Amniotic stem cell (primary cell): ENCODE results near the gene FAM221B.

Experiments used
- DNase-seq: peaks from one replicate; lab custom pipeline; 2025; lab: John Stamatoyannopoulos, UW

Gene FAM221B

DNA sequence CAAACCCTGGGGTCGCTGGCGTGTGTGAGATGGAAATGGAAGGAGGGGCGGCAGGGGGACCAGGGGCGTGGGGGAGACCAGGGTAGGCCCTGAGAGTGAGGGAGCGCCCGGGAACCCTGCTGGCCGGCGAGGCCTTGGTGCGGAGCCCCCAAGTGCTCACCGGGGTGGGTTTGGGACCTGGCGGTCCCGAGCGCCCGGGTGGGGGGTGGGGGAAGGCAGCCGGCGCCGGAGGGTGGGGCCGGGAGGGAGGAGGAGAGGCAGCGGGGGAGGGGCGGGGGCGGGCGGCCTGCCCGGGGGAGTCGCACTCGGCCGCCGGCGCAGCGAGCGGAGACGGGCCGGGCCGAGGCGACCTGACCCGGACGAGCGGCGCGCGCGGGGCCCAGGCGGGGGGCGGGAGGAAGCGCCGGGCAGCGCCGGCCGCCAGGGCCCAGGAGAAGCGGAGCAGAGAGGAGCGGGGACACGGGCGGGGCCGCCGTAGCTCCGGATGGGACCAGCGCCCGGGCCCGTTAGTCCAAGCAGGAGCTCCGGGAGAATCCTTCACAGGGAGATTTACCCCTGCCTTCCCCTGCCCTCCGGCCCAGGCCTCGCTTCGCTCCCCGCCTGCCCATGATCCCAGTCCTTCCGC lies 37.1 kb downstream of the FAM221B start, which contains the start of gene NPR2:
NPR2 (plus strand) TSS at position 295 of the 625 bp plus-strand sequence. CDS start 818 bp downstream, outside the sequence.
- peak; percentile 24 for DNase-seq

DNA sequence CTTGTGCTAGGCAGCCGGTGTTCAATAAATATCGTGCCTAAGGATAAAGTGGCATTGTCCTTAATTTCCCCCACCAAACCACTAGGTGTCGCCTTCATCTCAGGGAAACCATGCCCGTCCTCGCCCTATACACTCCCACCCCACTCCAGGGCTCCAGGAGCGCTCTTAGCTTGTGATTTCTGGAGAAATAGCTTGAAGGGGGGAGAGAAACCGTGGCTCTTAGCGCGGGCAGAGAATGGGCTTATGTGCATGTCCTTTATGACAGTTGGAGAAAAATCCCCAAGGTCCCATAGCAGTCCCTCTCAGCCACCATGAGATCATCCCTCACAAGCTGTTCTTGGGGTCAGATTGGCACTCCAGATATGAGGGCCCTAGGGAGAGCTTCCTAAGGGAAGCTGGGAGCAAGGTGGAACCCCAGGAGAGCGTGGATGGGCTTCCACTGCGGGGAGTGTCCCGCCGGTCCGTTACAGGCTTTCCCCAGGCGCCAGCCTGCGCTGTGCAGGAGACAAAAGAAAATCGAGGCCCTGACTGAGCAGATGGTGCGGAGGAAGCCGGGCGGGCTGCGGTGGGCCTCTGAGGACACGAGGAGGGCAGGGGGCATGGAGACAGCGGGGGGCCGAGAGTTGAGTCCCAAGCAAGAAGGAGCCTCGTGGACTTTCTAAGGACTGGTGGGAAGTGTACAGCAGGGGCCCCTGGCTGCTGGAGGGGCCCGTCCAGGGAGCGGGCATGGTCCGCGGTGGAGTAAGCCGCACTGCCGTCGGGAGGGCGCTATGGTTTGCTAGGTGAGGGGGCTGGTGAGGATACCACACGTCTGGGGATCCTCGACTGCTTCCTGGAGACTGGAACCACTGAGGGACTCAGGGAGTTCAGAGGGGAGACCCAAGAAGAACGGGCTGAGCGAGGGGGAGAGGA lies 37.9 kb downstream of the FAM221B start:
- DNase-seq = peak; percentile 59

GRCh38 chr9:35790025-35790384 lies 38.5 kb downstream of the FAM221B start:
- DNase-seq = no peak

DNA sequence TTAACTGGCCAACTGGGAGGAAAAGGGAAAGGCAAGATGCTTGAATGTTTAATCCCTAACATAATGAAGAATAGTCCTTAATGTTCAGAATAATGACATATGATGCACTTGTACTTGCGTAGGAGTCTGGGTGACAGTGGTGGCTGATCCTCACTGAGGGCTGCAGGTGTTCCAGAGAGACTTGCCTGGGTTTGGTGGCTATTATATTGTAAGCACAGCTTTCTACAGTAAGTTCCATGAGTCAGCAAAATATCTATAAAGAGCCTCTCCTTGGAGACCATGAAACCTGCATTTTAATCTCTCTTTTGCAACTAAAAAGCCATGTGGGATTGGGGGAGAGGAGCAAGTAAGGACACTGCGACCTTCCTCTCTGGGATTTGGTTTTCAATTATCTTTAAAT lies 39.0 kb downstream of the FAM221B start:
- no peak for DNase-seq

GRCh38 chr9:35783418-35783817 lies 45.1 kb downstream of the FAM221B start:
- no peak for DNase-seq

GRCh38 chr9:35781066-35781465 lies 47.5 kb downstream of the FAM221B start:
- DNase-seq = no peak

GRCh38 chr9:35778496-35778895 lies 50.0 kb downstream of the FAM221B start:
- no peak for DNase-seq

GRCh38 chr9:35776018-35776417 lies 52.5 kb downstream of the FAM221B start:
- no peak for DNase-seq

DNA sequence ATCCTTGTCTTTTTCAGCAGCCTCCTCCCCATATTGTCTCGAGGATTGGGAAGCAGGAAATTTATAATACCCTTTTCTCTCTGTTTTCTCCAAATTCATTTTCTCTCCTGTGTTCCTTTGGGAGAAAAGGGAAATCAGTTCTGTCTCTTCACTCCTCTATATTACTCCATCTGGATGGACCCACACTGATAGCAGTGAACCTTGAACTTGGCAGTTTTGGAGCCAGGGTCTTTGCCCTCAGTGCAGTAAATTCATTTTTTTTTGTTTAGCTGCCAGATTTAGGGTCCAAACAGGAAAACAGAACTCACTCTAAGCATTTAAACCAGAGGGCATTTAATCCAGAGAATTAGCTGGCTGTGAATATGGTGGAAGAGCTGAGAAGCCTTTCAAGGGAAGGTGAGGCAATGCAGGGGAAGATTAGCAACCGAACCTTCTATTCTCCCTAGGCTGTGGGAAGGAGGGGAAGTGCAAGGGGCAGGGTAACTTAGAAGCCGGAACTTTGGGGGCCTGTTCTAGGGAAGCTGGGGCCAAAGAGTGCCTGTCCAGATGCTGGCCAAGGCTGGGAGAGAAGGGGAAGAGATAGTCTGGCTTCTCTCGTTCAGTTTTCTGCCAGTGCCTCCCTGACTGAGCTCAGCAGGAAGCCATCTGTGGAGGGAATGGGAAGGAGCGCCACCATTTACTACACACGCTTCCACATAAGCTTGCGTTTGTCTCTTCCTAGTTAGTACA lies 53.5 kb downstream of the FAM221B start:
- DNase-seq = no peak

DNA sequence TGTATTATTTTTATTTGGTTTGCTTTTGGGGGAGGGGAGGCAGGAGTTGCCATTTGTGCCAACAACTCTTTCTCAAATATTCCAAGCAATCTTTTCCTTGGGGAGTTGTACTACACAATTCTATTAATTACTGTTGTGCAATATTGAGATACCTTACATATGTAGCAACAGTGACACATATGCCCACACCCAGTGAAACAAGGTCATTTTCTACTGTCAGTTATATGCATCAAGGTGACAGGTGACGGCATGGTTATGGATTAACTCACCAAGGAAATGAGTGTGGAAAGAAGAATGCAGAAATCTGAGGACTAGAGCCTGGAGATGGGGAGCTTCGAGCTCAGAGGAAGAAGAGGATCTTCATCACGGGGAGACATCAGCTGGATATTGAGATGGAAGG lies 56.6 kb downstream of the FAM221B start:
- DNase-seq = no peak

GRCh38 chr9:35771534-35771933 lies 57.0 kb downstream of the FAM221B start:
- no peak for DNase-seq

DNA sequence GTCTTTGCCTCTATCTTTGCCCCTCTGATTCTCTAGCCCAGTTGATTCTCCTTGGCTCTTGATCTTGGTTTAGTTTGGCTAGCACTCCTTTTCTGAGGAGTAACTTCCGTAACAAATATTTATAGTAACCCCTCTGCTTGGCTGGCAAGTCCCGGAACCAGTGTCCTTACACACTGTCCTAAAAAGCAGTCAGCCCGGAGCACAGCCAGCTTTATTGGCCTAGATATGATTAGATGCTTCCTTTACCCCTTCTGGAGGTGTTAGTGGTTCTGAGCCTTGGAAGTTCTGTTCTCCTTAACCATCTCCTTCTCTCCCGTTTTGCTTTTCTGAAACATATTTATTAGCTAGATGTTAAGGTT lies 57.5 kb downstream of the FAM221B start:
- no peak for DNase-seq

DNA sequence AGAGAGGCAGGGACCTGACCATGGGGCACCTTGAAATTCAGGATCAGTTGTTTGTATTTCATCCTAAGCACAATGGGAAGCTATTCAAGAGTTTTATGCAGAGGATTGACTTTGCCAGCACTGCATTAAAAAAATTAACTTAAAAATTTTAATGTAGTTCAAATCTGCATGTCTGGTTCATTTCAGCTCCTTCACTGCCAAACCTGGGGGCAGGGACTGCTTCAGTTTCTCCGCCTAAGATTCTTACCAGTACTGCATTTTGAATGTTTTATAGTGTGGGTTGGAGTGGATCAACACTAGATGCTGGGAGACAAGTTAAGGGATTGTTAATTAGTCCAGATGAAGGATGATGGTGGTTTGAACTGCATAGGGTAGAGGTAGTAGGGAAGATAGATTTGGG lies 58.8 kb downstream of the FAM221B start:
- no peak for DNase-seq

DNA sequence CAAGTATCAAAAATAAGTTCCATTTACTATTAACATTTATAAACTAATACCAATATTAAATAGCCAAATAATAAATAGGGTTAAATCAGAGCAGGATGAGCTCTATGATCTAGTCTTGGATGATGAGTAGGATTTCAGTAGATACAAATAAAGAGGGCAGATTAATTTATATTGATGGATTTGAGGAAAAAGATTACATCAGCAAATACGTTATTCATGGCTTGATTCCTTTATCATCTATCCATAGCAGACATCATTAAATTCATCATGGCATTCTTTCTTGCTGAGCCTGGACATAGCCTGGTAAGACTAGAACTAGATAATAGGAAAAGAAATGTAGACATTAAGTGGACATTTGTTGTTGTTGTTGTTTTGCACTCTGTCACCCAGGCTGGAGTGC lies 61.1 kb downstream of the FAM221B start:
- DNase-seq = no peak

GRCh38 chr9:35766997-35767396 lies 61.5 kb downstream of the FAM221B start:
- DNase-seq = no peak
